NOMO-1 treated with DMSO at 0.1 percent for 48 hours (cell line): ENCODE data around the gene VWA8.
"Not testable (repeated sequence)": the region's sequence is repeated elsewhere in the genome, so short reads cannot be mapped to it uniquely, and the experiment has no call there.

Source experiments
- DNase-seq: peaks from one replicate; lab custom pipeline; 2025; ENCODE audit not compliant: unreplicated experiment; lab: John Stamatoyannopoulos, UW

The VWA8 gene

DNA sequence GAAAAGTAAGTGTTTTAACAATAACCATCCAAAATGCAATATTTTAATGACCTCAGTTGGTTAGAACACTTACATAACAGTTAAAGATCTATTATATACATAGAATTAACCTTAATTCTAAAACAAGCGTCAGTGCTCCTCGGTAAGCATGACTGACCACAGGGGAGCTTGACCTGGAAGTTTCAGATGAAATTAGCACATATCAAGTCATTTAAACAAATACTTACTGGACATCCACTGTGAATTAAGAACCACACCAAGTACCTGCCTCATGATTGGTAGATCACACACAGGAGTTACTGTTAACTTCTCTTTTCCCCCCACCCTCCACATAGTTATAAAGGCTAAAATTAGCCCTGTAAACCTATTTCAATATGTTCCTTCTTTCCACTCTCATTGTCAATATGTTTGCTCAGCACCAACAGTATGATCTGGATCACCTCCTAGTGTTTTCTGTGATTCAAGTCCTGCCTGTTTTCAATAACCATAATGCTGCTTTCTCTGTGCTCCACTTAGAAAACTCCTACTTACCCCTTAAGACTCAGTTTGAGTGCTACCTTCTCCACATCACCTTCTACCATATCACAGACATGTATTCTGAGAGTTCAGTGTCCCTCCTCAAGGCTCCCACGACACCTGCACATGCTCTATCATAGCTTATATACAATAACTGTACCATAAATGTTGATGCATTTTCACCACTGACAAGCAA, 209.0 kb downstream of the VWA8 start:
- DNase-seq, result peak; percentile 25

DNA sequence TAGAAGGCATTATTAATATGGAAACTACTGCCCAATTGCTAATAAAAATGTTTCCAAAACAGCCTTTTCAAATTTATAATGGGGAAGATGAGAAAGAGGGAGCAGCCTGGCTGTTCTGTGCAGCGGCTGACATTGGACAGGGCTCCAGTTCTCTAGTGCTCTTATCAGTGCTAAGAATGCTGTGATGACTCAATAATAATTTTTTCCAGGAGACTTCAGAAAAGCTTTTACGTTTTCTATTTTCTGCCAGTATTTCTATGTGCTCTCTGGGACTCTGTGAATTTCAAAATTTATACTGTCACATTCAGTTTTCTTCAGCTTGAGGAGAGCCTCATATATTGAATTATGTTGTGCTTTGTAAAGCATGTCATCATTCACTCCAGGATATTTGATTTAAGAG, 209.6 kb downstream of the VWA8 start:
- DNase-seq, result no peak

DNA sequence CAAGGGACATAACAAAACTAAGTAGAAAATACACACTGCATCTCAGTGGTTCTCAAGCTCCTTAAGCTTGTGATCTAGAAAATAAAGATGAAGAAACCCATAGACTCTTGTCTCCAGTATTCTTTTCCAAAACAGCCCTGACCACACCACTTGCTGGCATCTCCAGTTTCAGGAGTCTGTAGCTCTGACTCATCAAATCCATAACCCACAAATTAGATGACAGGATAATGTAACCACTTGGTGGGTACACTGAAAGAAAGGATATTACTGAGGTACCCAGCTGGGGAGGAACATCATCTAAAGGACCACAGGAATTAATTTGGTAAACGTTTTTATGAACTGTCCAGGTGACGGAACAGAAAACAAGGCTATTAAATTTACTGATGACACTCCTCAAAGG, 214.7 kb downstream of the VWA8 start:
- DNase-seq, result no peak

DNA sequence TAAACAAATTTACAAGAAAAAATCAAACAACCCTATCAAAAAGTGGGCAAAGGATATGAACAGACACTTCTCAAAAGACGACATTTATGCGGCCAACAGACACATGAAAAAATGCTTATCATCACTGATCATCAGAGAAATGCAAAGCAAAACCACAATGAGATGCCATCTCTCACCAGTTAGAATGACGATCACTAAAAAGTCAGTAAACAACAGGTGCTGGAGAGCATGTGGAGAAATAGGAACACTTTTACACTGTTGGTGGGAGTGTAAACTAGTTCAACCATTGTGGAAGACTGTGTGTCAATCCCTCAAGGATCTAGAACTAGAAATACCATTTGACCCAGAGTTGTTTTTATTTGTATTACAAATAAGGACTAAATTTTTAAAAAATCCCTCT, 215.4 kb downstream of the VWA8 start:
- DNase-seq, result not testable (repeated sequence)

DNA sequence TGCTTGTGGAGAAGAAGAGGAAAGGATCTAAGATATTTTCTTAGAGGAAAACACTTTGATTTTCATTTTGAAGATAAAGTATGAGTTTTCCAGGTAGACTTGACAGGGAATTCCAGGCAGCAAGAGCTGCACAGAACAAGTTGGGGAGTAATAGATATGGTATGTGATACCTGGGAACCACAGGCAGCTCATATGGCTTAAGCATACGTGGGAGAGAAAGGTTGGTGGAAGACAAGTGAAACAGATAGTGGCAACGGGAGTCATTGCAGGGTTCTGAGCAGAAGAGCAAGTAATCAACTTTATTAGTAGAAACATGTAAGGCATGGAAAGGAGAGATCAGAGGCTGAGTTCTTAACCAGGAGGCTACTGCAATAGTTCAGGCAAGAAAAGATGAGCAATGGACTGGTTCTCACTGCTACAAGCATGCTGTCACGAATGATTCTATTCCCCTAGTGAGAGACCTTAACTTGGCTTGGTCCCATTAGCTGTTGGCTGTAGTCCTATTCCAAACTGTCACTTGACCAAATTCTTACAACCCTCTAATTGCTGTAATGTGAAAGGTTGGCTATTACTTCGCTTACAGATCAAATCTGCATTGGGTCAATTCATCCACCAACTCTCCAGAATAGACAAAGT, 217.9 kb downstream of the VWA8 start:
- DNase-seq, result no peak

DNA sequence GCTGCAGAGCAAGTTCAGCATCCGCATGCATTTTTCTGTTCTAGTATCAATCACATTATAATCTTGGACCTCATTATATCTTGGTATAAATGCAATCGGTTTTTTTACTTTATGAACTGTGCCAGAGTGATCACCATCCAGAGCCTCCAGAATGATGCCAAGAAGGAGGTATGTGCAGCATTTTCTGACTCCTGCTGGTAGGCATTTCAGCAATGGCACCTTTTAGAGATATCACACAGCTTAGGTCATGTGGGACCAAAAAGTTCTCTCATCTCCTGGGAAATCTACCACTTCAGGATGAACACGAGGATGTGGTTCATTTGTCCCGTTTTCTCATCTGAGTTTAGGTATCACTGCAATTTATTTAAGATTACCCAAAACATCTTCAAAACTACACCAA, 220.4 kb downstream of the VWA8 start:
- no peak for DNase-seq

DNA sequence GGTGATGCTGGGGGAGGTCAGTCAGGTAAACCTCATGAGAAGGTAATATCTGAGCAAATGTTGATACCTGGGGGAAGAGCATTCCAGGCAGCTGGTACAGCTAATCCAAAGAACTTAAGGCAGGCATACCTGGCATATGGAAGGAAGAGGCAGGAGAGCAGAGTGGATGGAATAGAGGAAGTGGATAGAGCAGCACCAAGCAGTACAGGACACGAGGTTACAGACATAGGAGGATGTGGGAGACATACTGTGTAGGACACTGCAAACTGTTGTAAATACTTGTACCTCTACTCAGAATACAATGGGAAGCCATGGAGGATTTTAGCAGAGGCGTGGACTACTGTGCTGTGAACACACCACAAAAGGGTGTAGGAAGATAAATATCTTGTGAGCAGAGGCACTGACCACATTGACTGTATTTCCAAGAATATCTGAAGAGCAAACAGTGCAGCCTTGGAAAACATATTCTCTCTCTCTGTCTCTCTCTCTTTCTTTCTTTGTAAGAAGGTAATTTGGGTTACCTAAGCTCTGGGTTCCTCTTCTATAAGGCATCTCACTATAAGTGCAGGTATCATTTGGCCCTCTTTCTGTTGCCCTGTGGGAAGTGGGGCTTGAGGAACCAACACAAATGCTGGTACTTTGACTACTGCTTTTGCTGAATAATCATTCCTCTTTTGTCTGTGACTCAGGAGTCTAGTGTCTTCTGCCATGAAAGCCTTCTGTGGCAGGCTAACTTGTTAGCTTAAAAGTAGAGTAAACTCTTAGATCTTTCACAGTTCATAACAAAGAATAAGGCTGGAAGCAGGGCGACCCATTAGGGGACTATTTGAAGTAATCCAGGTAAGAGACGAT, 238.0 kb downstream of the VWA8 start:
- DNase-seq, result no peak

DNA sequence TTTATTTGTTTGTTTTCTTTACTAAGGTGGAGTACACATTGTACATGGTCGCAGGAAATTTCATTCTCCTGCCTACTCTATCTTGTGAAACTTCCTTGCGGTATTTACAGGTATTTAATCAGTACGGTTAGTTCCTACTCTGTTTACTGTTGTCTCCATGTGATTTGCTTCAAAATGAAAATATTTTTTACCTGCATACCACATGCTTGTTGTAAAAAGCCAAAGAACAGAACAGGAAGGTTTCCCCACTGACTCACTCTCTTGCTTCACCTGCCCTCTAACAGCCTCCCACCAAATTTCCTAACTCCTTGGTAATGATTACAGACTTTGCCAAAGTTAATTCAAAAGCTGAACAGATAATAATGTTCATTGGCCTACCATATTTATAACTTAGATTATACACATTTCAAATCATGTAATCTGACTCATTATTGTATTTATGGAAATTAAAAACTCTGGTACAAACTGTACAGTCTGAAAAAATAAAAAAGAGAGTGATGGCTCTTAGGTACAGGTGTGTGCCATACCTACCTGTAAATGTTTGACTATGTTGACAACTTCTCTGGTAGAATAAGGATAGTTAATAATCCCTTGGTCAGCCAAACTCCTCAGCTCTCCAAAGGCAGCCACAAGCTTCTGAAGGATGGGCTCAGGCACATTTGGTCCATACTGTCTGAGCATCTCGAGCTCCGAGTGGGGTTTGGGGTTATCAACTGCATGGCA, 239.9 kb downstream of the VWA8 start:
- DNase-seq, result peak; percentile 6

GRCh38 chr13:41716236-41716635, 244.7 kb downstream of the VWA8 start:
- no peak for DNase-seq

DNA sequence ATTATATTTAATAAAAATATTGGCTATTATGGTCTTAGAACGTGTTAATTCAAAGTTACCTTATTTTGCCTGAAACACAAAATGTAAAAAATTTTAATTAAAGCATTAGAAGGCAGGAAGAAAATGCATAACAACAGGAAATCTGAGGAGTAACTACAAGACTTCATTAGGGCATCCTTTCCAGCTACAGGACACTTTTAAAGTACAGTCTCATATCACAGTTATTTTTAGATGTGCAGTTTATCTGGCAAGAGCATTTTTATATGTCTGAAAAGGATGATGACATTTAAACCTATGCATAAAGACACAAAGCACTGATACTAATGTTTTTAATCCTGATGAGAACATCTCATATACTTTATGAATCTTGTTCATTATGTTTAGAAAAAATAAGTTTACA, 247.5 kb downstream of the VWA8 start:
- DNase-seq, result no peak

GRCh38 chr13:41710771-41711170, 250.1 kb downstream of the VWA8 start:
- no peak for DNase-seq

- no peak for DNase-seq
Measured at GRCh38 chr13:41709511-41709910, 251.4 kb downstream of the VWA8 start.

- no peak for DNase-seq
Measured at GRCh38 chr13:41708713-41709112, 252.2 kb downstream of the VWA8 start.

DNA sequence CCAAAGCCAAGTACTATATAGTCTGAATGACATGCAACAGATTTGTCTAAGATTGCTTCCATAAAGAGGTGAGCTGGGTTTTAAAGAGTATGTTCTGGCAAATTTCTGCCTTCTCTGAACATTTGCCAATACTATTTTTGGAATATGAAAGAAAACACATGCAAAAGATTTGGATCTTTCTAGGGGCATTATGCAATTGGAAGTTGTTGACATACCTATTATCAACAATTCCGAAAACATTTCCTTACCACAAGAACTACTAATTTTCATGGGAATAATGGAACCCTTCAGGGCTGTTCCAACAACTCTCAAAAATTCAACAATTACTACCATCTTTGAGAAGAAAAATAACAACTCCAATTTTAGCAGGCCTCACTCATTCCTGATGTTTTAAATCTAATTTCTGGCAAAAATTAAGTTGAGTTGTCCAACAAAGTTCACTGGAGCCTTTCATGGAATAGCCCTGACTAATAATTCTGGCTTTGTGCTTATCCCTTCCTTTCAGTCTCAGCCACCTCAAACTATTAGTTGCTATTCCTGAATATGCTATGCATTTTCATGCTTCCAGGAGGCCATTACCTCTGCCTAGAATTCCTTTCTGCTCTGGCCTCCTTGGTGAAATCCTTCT, 253.6 kb downstream of the VWA8 start:
- no peak for DNase-seq

GRCh38 chr13:41706152-41706551, 254.8 kb downstream of the VWA8 start:
- DNase-seq, result peak; percentile 57

DNA sequence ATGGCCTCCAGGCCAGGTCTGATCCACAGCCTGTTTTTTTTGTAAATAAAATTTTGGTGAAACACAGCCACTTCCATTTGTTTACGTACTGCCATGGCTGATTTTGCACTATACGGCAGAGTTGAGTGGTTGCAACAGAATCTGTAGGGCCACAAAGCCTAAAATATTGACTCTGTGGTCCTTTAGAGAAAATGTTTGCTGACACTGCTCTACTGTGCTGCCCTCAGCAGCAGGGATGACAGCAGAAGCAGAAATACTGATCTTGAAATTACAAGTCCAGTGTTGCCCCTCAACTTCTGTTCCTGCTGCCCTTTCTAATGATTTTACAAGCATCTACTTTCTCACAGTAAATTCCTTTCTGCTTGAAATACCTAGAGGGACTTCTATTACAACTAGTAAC, 258.4 kb downstream of the VWA8 start:
- DNase-seq, result no peak

- DNase-seq, result no peak
Measured at GRCh38 chr13:41701676-41702075, 259.2 kb downstream of the VWA8 start.

- peak; percentile 75 for DNase-seq
Measured at GRCh38 chr13:41700790-41701310, 260.1 kb downstream of the VWA8 start.

- DNase-seq, result no peak
Measured at GRCh38 chr13:41699759-41700158, 261.1 kb downstream of the VWA8 start.

DNA sequence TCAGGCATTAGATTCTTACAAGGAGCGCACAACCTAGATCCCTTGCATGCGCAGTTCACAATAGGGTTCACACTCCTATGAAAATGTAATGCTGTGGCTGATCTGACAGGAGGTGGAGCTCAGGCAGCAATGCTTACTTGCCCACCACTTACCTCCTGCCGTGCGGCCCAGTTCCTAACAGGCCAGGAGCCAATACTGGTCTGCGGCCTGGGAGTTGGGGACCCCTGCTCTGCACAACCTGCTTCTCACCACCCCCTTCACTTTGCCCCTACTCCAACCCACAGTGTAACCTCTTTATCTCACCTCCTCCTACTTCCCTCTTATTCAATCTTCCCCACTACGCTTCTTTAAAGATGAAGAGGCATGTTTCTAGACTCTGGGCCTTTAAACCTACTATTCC, 263.3 kb downstream of the VWA8 start:
- DNase-seq, result no peak
